ENCODE results near the gene ARL5C.

Gene ARL5C

DNA sequence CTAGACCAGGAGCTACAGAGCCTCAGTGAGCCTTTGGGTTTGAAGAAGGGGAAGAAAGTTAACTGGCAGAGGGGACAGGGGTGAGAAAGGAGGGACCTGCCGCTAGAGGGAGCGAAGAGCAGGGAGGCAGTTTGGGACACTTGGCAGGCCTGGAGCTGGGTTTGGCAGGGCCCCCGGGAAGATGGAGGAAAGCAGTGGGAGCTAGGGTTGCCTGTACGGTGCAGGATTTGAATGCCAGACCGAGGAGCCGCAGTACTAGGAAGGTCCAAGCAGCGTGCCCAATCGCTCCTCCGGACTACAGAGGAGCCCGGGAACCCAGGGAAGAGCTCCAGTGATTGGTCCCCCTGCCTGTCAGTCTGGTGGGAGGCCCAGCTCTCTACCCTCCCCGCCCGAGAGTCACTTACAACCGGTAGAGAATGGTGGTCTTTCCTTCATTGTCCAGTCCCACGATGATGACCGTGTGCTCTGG is 1.3 kb downstream of the ARL5C start:
- H3K27me3 Mint-ChIP-seq = peaks cover 16% of the 10 kb centered on the region
- H3K4me1 Mint-ChIP-seq = peaks cover 16% of the 10 kb centered on the region
- H3K27ac Mint-ChIP-seq = peak overlapping the region; percentile 37
- H3K4me3 Mint-ChIP-seq = peak overlapping the region; percentile 90
- H3K9me3 Mint-ChIP-seq = no peaks in the 10 kb centered on the region
- H3K36me3 Mint-ChIP-seq = no peaks in the 10 kb centered on the region

DNA sequence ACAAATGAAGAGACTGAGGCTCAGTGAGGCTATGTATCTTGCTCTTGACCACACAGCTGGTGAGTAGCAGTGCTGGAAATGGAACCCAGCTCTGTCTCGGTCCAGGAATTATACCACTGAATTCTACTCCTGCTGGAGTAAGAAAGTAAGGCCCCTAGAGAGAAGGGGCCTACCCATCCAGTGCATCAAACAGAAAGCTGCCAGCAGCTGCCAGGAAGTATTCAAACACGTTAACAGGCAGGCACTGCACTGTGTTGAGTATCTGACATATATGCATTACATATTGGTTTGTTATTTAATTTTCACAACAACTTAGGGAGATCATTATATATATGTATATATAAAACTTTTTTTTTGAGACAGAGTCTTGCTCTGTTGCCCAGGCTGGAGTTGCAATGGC is 4.0 kb downstream of the ARL5C start:
- Mint-ChIP-seq H3K27ac (no peak overlapping the region), H3K4me1 (peaks cover 9% of the 10 kb centered on the region), H3K4me3 (no peak overlapping the region), H3K36me3 (no peaks in the 10 kb centered on the region), H3K9me3 (no peaks in the 10 kb centered on the region), H3K27me3 (peaks cover 10% of the 10 kb centered on the region)

DNA sequence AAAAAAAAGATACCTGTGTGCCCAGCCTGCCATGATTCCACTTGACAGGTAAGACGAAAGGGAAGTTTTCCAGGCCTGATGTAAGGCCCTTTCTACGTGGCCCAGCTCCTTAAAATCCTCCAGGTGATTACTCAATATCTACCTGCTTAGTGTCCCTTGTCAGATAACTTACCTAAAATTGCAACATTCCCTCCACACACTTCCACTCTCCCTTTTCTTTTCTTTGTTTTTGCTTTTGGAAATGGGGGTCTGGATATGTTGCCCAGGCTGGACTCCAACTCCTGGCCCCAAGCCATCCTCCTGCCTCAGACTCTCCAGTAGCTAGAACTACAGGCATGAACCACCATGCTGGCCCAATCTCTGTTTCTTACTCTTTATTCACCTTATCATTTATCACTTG is 7.3 kb downstream of the ARL5C start:
- H3K36me3 Mint-ChIP-seq = no peaks in the 10 kb centered on the region
- H3K27ac Mint-ChIP-seq = no peak overlapping the region
- H3K9me3 Mint-ChIP-seq = no peaks in the 10 kb centered on the region
- peaks cover 7% of the 10 kb centered on the region for H3K4me1 Mint-ChIP-seq
- peaks cover 1% of the 10 kb centered on the region for H3K27me3 Mint-ChIP-seq
- no peak overlapping the region for H3K4me3 Mint-ChIP-seq

DNA sequence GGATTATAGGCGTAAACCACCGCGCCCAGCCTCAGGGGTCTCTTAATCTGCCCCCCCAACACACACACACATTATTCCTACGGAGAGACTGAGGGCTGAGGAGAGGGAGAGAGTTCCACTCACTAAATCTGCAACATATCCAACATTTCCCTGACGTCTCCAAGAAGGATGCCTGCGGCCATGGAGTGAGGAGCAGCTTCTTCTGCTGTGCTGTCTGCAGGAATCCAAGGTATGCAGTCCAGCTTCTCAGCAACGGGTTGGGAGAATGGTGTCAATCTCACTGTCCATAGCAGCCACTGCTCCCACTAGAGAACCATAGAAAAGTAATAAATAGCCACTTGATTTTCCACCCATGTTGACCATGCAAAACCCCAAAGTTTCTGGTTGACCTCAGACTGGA is 9.5 kb downstream of the ARL5C start:
- Mint-ChIP-seq H3K36me3 (no peaks in the 10 kb centered on the region), H3K4me1 (peaks cover 24% of the 10 kb centered on the region), H3K27me3 (no peaks in the 10 kb centered on the region), H3K9me3 (no peaks in the 10 kb centered on the region), H3K27ac (no peak overlapping the region), H3K4me3 (no peak overlapping the region)

DNA sequence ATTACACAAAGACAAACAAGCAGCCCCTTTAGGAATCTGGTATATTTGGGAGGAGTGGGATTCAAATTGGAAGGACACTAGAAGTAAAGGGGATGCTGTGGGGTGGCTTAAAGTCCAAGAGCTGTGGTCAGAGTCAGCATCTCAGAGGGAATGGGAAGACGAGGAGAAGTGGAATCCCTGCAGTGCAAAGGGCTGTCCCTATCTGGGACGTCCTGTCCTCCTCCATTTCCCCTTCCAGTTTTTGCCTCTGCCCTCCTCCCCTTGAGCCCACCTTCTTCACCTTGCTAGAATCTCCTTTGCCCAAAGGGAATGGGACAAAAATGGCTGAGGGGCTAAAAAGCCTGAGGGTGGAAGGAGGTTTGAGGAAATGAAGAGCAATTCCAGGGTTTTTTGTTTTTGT is 10.3 kb downstream of the ARL5C start:
- Mint-ChIP-seq H3K27me3 (no peaks in the 10 kb centered on the region), H3K4me1 (peaks cover 26% of the 10 kb centered on the region), H3K9me3 (no peaks in the 10 kb centered on the region), H3K4me3 (no peak overlapping the region), H3K27ac (peak overlapping the region; percentile 81), H3K36me3 (no peaks in the 10 kb centered on the region)

DNA sequence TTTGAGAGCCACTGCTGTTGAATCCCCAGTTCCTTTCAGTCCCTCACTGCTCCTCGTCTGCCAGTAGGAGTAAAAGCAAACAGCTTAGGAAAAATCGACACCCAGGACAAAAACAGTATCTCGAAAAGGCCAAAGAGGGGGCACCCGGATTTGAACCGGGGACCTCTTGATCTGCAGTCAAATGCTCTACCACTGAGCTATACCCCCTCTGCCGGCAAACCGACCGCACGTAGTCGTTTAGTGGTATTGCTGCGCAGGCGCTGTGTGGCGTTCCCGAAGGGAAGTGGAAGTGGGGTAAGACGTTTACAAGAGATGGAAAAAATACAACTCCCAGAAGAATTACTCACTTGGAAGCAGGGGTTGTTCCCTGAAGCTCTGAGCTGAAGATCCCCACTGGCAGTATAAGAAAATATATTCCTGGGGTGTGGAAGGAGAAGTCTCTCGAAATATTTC is 12.3 kb downstream of the ARL5C start:
- Mint-ChIP-seq H3K27ac (peak overlapping the region; percentile 99), H3K36me3 (no peaks in the 10 kb centered on the region), H3K9me3 (no peaks in the 10 kb centered on the region), H3K4me3 (peak overlapping the region; percentile 99), H3K4me1 (peaks cover 43% of the 10 kb centered on the region), H3K27me3 (no peaks in the 10 kb centered on the region)

DNA sequence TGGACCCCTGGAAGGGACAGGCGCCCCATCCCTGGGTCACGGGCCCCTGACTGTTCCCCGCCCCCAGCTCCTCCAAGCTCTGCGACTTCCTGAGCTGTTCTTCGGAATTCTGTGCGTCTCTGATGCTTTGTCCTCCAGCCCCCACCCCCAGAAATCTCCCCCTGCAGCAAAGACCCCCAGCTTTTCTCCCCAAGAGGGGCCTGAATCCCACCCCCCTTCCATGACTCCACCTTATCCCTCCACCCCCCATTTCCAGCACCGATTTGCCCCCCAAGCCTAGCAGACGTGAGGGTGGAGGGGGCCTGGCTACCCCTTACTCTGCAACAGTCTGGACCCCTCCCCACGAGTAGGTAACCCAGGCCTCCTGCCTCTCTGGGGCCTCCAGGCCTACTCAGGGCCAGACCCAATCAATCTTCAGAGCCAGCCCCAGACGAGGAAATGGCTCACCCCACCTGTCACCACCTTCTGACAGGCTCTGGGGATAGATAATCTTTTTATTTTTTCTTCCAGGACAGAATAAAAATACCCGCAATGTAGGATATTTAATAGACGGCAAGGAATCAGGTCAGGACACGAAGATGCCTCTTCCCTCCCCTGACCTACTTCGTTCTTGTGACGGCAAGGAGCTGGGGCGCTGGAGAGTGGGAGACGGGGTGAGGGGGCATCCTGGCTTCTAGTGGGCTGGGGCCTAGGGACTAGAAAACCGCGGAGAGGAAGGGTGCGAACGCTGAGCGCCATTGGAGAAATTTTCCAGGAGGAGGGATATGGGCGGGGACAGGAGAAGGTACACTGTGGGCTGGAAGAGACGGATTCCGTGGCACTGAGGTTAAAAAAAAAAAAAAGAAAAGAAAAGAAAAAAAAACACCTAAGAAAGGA is 13.8 kb downstream of the ARL5C start:
- H3K4me3 Mint-ChIP-seq = peak overlapping the region; percentile 99

DNA sequence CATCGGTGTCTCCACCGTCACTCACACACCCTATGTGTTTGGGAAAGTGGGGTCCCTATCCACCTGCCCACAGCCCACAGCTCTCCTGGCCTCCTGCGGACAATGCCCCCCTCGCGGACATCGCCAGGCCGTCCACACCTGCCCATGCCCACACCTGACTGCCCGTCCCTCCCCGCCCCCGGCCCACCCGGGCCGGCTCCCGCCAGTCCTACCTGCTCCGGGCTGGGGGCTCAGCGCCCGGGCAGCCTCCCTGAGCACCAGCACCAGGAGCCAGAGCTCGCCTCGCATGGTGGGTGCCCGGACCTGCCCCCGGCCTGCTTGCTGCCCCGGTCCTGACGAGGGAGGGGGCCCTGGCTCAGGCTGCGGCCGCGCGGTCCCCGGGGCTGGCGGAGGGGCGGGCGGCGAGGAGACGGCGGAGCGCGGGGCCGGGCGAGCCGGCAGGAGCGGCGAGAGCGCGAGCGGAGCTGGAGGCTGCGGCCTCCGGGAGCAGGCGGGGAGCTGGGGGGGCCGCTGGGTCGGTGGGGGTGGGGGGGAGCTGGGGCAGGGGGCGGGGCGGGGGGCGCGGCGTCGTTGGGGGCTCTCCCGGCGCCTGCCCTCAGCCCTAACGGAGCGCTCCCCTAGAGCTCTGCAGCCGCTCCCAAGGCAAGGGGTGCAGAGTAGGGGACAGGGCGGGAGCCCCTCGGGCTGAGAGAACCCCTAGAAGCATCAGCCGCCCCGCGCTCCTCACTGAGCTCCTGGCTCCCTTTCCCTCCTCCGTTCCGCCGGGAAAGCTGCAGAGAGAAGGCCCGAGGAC is 14.6 kb downstream of the ARL5C start, which contains the start of gene PLXDC1:
TSS of gene PLXDC1 (minus strand) at position 488 of the 793 bp plus-strand sequence. CDS start at position 288, 200 bp downstream.
- Mint-ChIP-seq H3K4me1 (peaks cover 43% of the 10 kb centered on the region), H3K36me3 (no peaks in the 10 kb centered on the region), H3K27me3 (no peaks in the 10 kb centered on the region), H3K9me3 (no peaks in the 10 kb centered on the region), H3K27ac (peak within 1 kb of the TSS; percentile 99), H3K4me3 (peak within 1 kb of the TSS; percentile 99)

More for the DNA sequence above, 13.8 kb downstream of the ARL5C start:
- Mint-ChIP-seq H3K27ac (peak overlapping the region; percentile 99), H3K27me3 (no peaks in the 10 kb centered on the region), H3K36me3 (no peaks in the 10 kb centered on the region), H3K4me1 (peaks cover 43% of the 10 kb centered on the region), H3K9me3 (no peaks in the 10 kb centered on the region)

DNA sequence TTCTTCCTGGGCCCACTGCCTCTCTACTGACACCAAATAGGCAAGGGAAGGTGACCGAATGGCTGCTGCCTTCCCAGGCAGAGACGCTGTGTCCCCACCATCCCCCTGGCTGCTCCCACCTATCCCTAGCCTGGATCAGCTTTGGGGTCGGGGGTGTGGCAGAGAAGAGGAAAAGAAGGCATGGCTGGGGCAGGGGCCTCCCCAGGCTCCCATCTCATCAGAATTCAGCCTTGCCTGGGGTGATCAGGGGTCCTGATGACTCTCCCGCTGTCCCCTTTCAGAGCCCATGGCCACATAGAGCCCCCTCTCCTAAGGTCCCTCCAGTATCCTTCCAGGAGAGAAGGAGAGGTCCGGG is 15.2 kb downstream of the ARL5C start:
- H3K4me1 Mint-ChIP-seq = peaks cover 44% of the 10 kb centered on the region
- H3K36me3 Mint-ChIP-seq = no peaks in the 10 kb centered on the region
- H3K27me3 Mint-ChIP-seq = no peaks in the 10 kb centered on the region
- H3K27ac Mint-ChIP-seq = no peak overlapping the region
- H3K9me3 Mint-ChIP-seq = no peaks in the 10 kb centered on the region
- H3K4me3 Mint-ChIP-seq = peak overlapping the region; percentile 78

DNA sequence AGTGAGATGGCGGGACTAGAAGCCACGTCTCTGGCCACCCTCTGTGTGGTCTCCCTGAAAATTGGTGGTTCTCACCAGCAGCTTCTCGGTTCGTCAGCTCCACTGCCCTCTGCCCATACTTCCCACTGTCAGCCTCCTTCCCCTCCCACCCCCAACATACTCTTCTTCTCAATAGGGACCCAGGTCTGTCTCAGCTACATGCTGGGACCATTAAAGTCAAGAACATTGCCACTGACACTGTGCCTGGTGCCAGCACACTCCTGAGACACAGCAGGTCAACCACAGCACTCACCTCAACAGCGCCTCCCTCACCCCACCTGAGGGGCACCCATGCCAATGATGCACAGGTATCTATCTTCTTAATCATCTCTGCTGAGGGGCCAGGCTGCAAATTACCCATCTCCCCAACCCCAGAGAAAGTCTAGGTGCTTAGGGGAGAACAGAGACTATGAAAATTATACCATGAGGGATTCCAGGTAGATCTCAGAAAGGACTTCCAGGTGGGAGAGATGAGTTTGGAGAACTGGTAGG is 15.8 kb downstream of the ARL5C start:
- Mint-ChIP-seq H3K4me3 (peak overlapping the region; percentile 78), H3K27me3 (no peaks in the 10 kb centered on the region), H3K9me3 (no peaks in the 10 kb centered on the region), H3K4me1 (peaks cover 49% of the 10 kb centered on the region), H3K36me3 (no peaks in the 10 kb centered on the region), H3K27ac (no peak overlapping the region)

DNA sequence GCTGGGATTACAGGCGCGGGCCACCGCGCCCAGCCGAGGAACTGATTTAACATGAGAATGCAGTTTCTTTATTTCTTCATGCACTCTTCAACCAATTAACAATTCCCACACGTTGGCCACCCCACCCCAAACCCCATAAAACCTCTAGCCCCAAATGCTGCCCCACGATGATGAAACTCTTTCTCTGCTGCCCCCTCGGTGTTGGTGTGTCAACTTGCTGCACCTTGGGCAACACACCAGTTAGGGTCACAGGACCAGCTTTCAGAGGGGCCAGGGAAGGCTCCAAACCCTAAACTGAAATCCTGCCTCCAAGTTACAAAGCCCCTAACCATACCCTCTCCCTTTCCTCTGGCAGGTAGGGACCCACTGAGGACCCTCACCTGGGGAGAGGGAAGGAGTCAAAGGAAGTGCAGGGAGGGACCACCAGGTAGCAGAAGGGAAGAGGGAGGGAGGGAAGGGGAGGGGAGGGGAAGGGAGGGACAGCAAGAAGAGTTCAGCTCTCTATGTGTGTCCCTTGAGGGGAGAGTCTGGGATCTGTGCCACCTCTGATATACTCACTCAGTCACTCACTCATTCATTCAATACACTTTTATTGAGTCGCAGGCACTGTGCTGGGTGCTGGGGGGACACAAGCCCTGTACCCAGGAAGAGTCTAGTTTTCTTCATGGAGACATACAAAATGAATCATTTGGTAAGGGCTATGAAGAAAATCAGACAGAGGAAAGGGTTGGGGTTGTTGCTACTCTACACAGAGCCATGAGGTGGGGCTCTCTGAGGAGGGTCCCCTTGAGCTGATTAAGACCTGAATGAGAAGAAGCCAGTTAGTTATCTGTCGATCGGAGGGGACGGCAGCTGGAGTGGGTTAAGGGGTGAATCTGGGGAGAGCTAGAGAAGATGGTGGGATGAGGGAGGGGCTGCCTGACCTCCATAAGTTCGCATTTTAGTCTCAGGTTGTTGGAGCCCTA is 18.5 kb downstream of the ARL5C start:
- H3K4me3 Mint-ChIP-seq = no peak overlapping the region
- no peaks in the 10 kb centered on the region for H3K9me3 Mint-ChIP-seq
- H3K4me1 Mint-ChIP-seq = peaks cover 34% of the 10 kb centered on the region
- H3K27me3 Mint-ChIP-seq = no peaks in the 10 kb centered on the region
- H3K36me3 Mint-ChIP-seq = no peaks in the 10 kb centered on the region
- H3K27ac Mint-ChIP-seq = no peak overlapping the region

DNA sequence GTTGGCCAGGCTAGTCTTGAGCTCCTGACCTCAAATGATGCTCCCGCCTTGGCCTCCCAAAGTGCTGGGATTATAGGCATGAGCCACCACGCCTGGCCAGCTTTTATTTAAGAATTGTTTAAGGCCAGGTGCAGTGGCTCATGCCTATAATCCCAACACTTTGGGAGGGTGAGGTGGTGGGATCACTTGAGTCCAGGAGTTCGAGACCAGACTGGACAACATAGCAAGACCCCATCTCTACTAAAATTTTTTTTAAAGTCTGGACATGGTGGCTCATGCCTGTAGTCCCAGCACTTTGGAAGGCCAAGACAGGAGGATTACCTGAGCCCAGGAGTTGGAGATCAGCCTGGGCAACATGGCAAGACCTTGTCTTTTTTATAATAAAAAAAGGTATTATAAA is 19.7 kb downstream of the ARL5C start:
- no peaks in the 10 kb centered on the region for H3K9me3 Mint-ChIP-seq
- no peak overlapping the region for H3K4me3 Mint-ChIP-seq
- no peaks in the 10 kb centered on the region for H3K36me3 Mint-ChIP-seq
- H3K4me1 Mint-ChIP-seq = peaks cover 25% of the 10 kb centered on the region
- H3K27me3 Mint-ChIP-seq = no peaks in the 10 kb centered on the region
- no peak overlapping the region for H3K27ac Mint-ChIP-seq

DNA sequence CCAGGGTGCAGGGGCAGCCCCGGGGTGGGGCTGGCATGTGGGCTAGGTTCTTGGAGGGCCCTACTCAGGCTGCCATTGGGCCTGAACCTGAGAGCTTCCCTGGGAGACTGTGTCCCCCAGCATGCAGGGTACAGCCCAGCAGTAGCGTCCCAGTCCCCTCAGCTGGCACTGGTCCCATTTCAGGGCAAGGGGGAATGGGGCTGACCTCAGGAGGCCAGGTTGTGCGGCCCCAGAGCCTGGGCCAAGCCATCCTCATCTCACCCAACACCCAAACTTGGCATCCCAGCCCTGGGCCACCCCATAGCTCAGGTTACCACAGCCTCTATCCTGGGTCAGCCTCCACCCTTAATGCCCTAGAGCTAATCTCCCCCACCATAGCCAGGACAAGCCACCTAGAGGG is 20.8 kb downstream of the ARL5C start:
- Mint-ChIP-seq H3K27me3 (no peaks in the 10 kb centered on the region), H3K4me3 (no peak overlapping the region), H3K27ac (no peak overlapping the region)

DNA sequence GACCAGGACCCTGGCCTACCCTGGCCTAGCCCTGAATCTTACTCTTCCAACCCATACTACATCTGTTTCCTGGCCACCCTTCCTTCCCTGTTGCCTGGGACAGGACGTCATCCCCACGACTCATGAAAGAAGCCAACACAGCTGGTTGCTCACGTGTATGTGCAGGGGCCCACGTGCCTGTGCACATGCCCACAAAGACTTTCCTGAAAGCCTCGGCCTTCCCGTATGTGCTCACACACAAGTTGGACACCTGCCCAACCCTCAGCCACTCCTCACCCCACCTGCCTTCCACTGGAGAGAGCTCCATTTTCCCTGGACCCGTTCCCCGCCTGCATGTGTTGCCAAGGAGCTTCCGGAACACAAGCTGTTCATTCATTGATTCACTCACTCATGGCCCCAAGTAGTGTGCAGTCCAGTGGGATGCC is 21.5 kb downstream of the ARL5C start:
- no peak overlapping the region for H3K4me3 Mint-ChIP-seq
- H3K4me1 Mint-ChIP-seq = peaks cover 12% of the 10 kb centered on the region
- H3K27me3 Mint-ChIP-seq = no peaks in the 10 kb centered on the region
- H3K9me3 Mint-ChIP-seq = no peaks in the 10 kb centered on the region
- H3K36me3 Mint-ChIP-seq = no peaks in the 10 kb centered on the region
- H3K27ac Mint-ChIP-seq = no peak overlapping the region

More for the DNA sequence above, 20.8 kb downstream of the ARL5C start:
- H3K9me3 Mint-ChIP-seq = no peaks in the 10 kb centered on the region
- H3K36me3 Mint-ChIP-seq = no peaks in the 10 kb centered on the region
- H3K4me1 Mint-ChIP-seq = peaks cover 19% of the 10 kb centered on the region

All from activated naive CD4-positive, alpha-beta T cell treated with anti-CD3 and anti-CD28 coated beads, Interleukin-2, amount 50 U/mL, for 24 hours (primary cell).